NCI-H2171 treated with DMSO at 0.1 percent for 48 hours (cell line): ENCODE data around the gene SBNO2.
"Not testable (repeated sequence)": the region's sequence is repeated elsewhere in the genome, so short reads cannot be mapped to it uniquely, and the experiment has no call there.

Source experiments
- DNase-seq: peaks from one replicate; lab custom pipeline; 2025; lab: John Stamatoyannopoulos, UW

The SBNO2 gene

GRCh38 chr19:1208830-1209229 is 34.8 kb upstream of the SBNO2 start:
- DNase-seq = not testable (repeated sequence)

- no peak for DNase-seq
Measured at GRCh38 chr19:1206864-1207450, 32.9 kb upstream of the SBNO2 start.

GRCh38 chr19:1206150-1206863 is 32.2 kb upstream of the SBNO2 start:
- no peak for DNase-seq

- DNase-seq = peak; percentile 96
Measured at GRCh38 chr19:1205114-1206099, 31.3 kb upstream of the SBNO2 start, which contains the start of gene STK11. Gene STK11, plus strand, starts transcription at chr19:1205778. Its CDS starts 1,136 bp downstream, at chr19:1206914.

- not testable (repeated sequence) for DNase-seq
Measured at GRCh38 chr19:1200614-1201013, 26.5 kb upstream of the SBNO2 start.

- no peak for DNase-seq
Measured at GRCh38 chr19:1199531-1199930, 25.5 kb upstream of the SBNO2 start.

GRCh38 chr19:1189419-1189818 is 15.4 kb upstream of the SBNO2 start:
- no peak for DNase-seq

- no peak for DNase-seq
Measured at GRCh38 chr19:1183543-1184172, 9.6 kb upstream of the SBNO2 start.

GRCh38 chr19:1182727-1183126 is 8.7 kb upstream of the SBNO2 start:
- no peak for DNase-seq

- DNase-seq = no peak
Measured at GRCh38 chr19:1182068-1182467, 8.0 kb upstream of the SBNO2 start.

- no peak for DNase-seq
Measured at GRCh38 chr19:1181606-1182005, 7.5 kb upstream of the SBNO2 start.

GRCh38 chr19:1177322-1178114 is 3.5 kb upstream of the SBNO2 start:
- DNase-seq = peak; percentile 15

GRCh38 chr19:1173159-1173844 is 766 bp downstream of the SBNO2 start:
- no peak for DNase-seq

- peak; percentile 63 for DNase-seq
Measured at GRCh38 chr19:1172353-1173158, 1.5 kb downstream of the SBNO2 start.

- peak; percentile 80 for DNase-seq
Measured at GRCh38 chr19:1171755-1172352, 2.2 kb downstream of the SBNO2 start.

- DNase-seq = no peak
Measured at GRCh38 chr19:1170938-1171754, 2.9 kb downstream of the SBNO2 start.

GRCh38 chr19:1169921-1170885 is 3.9 kb downstream of the SBNO2 start:
- DNase-seq = no peak
